Measurements from ENCODE around the gene RELA. TPM values are rescaled to one million over a fixed set of nuclear protein-coding genes. Genes with fewer than 3 reads are reported as not detected.

Gene RELA
- polyA plus RNA-seq, 2 of the 4 experiments (the other 2 are of a cell fraction): 28.9 to 55.1 TPM

DNA sequence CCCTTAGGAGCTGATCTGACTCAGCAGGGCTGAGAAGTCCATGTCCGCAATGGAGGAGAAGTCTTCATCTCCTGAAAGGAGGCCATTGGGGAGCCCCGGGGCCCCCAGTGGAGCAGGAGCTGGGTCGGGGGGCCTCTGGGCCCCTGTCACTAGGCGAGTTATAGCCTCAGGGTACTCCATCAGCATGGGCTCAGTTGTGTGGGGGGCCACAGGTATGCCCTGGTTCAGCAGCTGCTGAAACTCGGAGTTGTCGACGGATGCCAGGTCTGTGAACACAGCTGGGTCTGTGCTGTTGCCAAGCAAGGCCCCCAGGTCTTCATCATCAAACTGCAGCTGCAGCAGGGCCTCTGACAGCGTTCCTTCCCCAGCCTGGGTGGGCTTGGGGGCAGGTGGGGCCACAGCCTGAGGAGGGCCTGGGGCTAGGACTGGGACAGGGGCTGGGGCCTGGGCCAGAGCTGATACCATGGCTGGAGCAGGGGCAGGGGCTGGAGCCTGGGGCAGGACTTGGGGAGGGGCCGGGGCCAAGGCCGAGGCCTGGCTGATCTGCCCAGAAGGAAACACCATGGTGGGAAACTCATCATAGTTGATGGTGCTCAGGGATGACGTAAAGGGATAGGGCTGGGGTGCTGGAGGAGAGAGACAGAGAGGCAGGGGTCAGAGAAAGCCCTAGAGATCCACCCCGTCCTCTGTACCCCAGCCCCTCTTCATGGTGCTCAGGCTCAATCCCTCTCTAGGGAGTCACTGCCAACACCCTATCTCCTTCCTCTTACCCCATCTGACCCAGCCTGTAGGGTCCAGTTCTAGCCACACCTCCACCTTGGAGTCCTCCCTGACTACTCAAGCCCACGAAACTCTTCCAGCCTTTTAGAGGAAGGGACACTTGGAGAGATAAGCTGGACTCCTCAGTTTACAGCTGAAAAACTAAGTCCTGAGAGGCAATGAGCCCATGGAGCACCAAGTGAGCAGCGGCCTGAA lies 8.1 kb downstream of the RELA start:
- Histone ChIP-seq H3K27ac (no peak overlapping the region), H3K4me2 (no peak overlapping the region), H3K9me3 (no peaks in the 10 kb centered on the region), H3K4me1 (peaks cover 17% of the 10 kb centered on the region), H3K4me3 (no peak overlapping the region)
- DNase-seq (ENCODE audit: low read depth in 1 of 2, low spot score in 1 of 2) (no peak), FAIRE-seq (no peak), ATAC-seq (no peak)
- POLR2A ChIA-PET: no interaction called here
- TF ChIP-seq ZFP36 (IDR thresholded peaks at IDR 0.05; ENCODE audit: borderline replicate concordance, partially characterized antibody): peak; percentile 75
- TF ChIP-seq JUNB (IDR thresholded peaks at IDR 0.05): no peak
- 91% methylated on average over 9 of the region's 14 CpGs for WGBS (ENCODE audit: missing lambda C conversion rate)
- CTCF ChIA-PET: interaction anchor here (1.7 to 3.2 kb wide), 2 partner anchors 8 to 125 kb away, joined by 8 to 12 read pairs; partner anchors contain the start of gene RELA

DNA sequence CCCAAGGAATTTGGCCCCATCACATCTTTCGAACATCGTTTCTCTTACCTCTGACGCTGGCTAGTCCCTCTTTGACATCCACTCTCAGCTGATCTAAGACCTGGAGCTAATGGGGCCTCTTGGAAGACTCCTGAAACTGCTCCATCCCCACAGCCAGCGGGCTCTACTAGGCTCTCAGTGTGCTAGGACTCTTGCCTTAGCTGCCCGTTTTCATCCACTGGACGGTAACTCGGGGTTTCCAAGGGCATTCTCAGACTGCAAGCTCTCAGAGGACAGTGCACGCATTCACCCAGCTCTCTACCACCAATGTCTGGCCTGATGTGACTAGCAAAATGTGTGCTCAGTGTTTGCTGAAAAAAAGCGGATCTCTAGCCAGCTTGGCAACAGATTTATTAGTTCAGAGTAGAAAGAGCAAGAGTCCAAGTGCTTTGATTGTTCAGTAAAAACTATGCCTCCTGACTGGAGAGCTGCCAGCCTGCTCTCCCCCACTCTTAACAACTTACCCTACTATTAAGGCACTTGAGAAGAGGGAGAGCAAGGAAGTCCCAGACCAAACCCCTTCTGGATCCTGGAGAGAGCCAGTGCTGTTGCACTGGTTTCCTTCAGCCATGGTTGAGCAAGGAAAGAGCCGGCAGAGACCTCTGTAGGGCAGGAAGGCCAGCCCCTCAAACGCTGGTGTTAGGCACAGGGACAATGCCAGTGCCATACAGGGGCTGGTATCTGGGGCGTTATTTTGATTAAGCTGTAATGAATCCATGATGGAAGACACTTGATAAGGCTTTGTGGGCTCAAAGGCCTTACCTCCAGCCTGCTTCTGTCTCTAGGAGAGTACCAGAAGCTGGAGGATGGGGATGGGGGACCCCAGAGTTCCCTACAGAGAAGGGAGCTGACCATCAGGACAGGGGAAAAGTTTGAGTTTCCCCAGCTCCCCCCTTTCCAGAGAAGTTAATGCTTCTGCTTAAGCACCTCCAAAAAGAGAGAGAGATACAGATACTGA lies 9.2 kb downstream of the RELA start:
- ChIA-PET POLR2A (interaction anchor here (1.0 to 2.2 kb wide), 7 partner anchors 9 to 58 kb away, joined by 3 to 27 read pairs (median 5); partner anchors contain the start of genes KAT5, PCNX3, RELA and SIPA1), CTCF (interaction anchor here (0.6 to 3.2 kb wide), 6 partner anchors 9 to 126 kb away, joined by 3 to 18 read pairs (median 6); partner anchors contain the start of gene RELA)
- H3K27ac ChIP-seq: peak overlapping the region; percentile 92
- TF ChIP-seq, protein P1, sequence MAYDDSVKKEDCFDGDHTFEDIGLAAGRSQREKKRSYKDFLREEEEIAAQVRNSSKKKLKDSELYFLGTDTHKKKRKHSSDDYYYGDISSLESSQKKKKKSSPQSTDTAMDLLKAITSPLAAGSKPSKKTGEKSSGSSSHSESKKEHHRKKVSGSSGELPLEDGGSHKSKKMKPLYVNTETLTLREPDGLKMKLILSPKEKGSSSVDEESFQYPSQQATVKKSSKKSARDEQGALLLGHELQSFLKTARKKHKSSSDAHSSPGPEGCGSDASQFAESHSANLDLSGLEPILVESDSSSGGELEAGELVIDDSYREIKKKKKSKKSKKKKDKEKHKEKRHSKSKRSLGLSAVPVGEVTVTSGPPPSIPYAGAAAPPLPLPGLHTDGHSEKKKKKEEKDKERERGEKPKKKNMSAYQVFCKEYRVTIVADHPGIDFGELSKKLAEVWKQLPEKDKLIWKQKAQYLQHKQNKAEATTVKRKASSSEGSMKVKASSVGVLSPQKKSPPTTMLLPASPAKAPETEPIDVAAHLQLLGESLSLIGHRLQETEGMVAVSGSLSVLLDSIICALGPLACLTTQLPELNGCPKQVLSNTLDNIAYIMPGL (CRISPR knock-in tag; IDR thresholded peaks at IDR 0.05; ENCODE audit: borderline replicate concordance): no peak
- TF ChIP-seq, protein P2, sequence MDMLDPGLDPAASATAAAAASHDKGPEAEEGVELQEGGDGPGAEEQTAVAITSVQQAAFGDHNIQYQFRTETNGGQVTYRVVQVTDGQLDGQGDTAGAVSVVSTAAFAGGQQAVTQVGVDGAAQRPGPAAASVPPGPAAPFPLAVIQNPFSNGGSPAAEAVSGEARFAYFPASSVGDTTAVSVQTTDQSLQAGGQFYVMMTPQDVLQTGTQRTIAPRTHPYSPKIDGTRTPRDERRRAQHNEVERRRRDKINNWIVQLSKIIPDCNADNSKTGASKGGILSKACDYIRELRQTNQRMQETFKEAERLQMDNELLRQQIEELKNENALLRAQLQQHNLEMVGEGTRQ (IDR thresholded peaks at IDR 0.05): no peak
- TF ChIP-seq FOXS1 (CRISPR knock-in tag; IDR thresholded peaks at IDR 0.05): no peak
- no peak for TF ChIP-seq JUNB (IDR thresholded peaks at IDR 0.05)
- no peak for TF ChIP-seq NR3C1 (IDR thresholded peaks at IDR 0.05)
- 0 out of 2 replicates have a peak, but pooled peaks have one; percentile 32 for TF ChIP-seq HOXB13 (CRISPR knock-in tag; IDR thresholded peaks at IDR 0.05; ENCODE audit: low read depth)
- TF ChIP-seq JUN (IDR thresholded peaks at IDR 0.05): peak in 1 of 2 experiments; percentile 10; a peak in 1 of 5 replicates
- no peak for TF ChIP-seq MAZ (IDR thresholded peaks at IDR 0.05; ENCODE audit: borderline replicate concordance, low read depth, low read length)
- 0 out of 2 replicates have a peak, but pooled peaks have one; percentile 15 for TF ChIP-seq EHF (CRISPR knock-in tag; IDR thresholded peaks at IDR 0.05)
- TF ChIP-seq RAD21 (conservative IDR thresholded peaks at IDR 0.05 in 1 of 2, IDR thresholded peaks at IDR 0.05 in 1 of 2): no peak
- TF ChIP-seq ZNF302 (CRISPR knock-in tag; IDR thresholded peaks at IDR 0.05): no peak
- no peak for TF ChIP-seq PHF8 (IDR thresholded peaks at IDR 0.05; ENCODE audit: borderline replicate concordance, low read depth)
- TF ChIP-seq TFCP2L1 (CRISPR knock-in tag; IDR thresholded peaks at IDR 0.05): no peak
- TF ChIP-seq GATA3 (IDR thresholded peaks at IDR 0.05; ENCODE audit: borderline replicate concordance): no peak
- TF ChIP-seq HOXA7 (CRISPR knock-in tag; IDR thresholded peaks at IDR 0.05): peak; percentile 55; the same call in 1 of the 2 replicates
- TF ChIP-seq FOSL2 (IDR thresholded peaks at IDR 0.05): no peak
- TF ChIP-seq FOSL2 (CRISPR knock-in tag; IDR thresholded peaks at IDR 0.05): no peak
- TF ChIP-seq POLR2AphosphoS2 (conservative IDR thresholded peaks at IDR 0.05; ENCODE audit: low read length): 0 out of 2 replicates have a peak, but pooled peaks have one; percentile 15
- TF ChIP-seq ZSCAN20 (CRISPR knock-in tag; IDR thresholded peaks at IDR 0.05): no peak
- FAIRE-seq (no peak), ATAC-seq (peak in 1 of 2 experiments; percentile 0; a peak in 3 of 6 replicates), DNase-seq (ENCODE audit: low read depth in 1 of 2, low spot score in 1 of 2) (no peak)
- peak overlapping the region; percentile 53; the same call in 2 of the 3 replicates for H3K4me3 ChIP-seq
- 88% methylated on average over 12 of the region's 12 CpGs for WGBS (ENCODE audit: missing lambda C conversion rate)
- peaks cover 17% of the 10 kb centered on the region for H3K4me1 ChIP-seq
- peak overlapping the region; percentile 83 for H3K4me2 ChIP-seq
- H3K9me3 ChIP-seq: no peaks in the 10 kb centered on the region
